ENCODE measurements around the gene FAM229A.

FAM229A gene

GRCh38 chr1:32350785-32351398 is 11.4 kb downstream of the FAM229A start:
- DNase-seq (ENCODE audit: low read depth in 3 of 3, low spot score in 1 of 3): peak in 2 of 3 donors; percentile 44 to 75

GRCh38 chr1:32349211-32349708 is 13.0 kb downstream of the FAM229A start:
- no peak for DNase-seq (ENCODE audit: low read depth in 3 of 3, low spot score in 1 of 3)

GRCh38 chr1:32346532-32347157 is 15.6 kb downstream of the FAM229A start:
- no peak for DNase-seq (ENCODE audit: low read depth in 3 of 3, low spot score in 1 of 3)

- DNase-seq (ENCODE audit: low read depth in 3 of 3, low spot score in 1 of 3): no peak
Observed at GRCh38 chr1:32345289-32345827, 16.9 kb downstream of the FAM229A start.

- no peak for DNase-seq (ENCODE audit: low read depth in 3 of 3, low spot score in 1 of 3)
Observed at GRCh38 chr1:32342704-32343103, 19.6 kb downstream of the FAM229A start.

- no peak for DNase-seq (ENCODE audit: low read depth in 3 of 3, low spot score in 1 of 3)
Observed at GRCh38 chr1:32341971-32342370, 20.3 kb downstream of the FAM229A start.

GRCh38 chr1:32341186-32341757 is 21.0 kb downstream of the FAM229A start:
- no peak for DNase-seq (ENCODE audit: low read depth in 3 of 3, low spot score in 1 of 3)

GRCh38 chr1:32339363-32339978 is 22.8 kb downstream of the FAM229A start:
- no peak for DNase-seq (ENCODE audit: low read depth in 3 of 3, low spot score in 1 of 3)

GRCh38 chr1:32338637-32339145 is 23.6 kb downstream of the FAM229A start:
- DNase-seq (ENCODE audit: low read depth in 3 of 3, low spot score in 1 of 3): no peak

- DNase-seq (ENCODE audit: low read depth in 3 of 3, low spot score in 1 of 3): no peak
Observed at GRCh38 chr1:32337855-32338636, 24.2 kb downstream of the FAM229A start.

- DNase-seq (ENCODE audit: low read depth in 3 of 3, low spot score in 1 of 3): no peak
Observed at GRCh38 chr1:32336963-32337675, 25.2 kb downstream of the FAM229A start.

- DNase-seq (ENCODE audit: low read depth in 3 of 3, low spot score in 1 of 3): no peak
Observed at GRCh38 chr1:32336591-32336932, 25.7 kb downstream of the FAM229A start.

- DNase-seq (ENCODE audit: low read depth in 3 of 3, low spot score in 1 of 3): peak; percentile 74 to 85 (median 84)
Observed at GRCh38 chr1:32335790-32336590, 26.3 kb downstream of the FAM229A start, which contains the start of gene MARCKSL1. MARCKSL1 (minus strand) TSS chr1:32336233; CDS start chr1:32336033, 200 bp downstream.

- DNase-seq (ENCODE audit: low read depth in 3 of 3, low spot score in 1 of 3): no peak
Observed at GRCh38 chr1:32335535-32335789, 26.8 kb downstream of the FAM229A start.

- DNase-seq (ENCODE audit: low read depth in 3 of 3, low spot score in 1 of 3): peak in 2 of 3 donors; percentile 55
Observed at GRCh38 chr1:32334864-32335534, 27.3 kb downstream of the FAM229A start.

GRCh38 chr1:32334274-32334861 is 27.9 kb downstream of the FAM229A start:
- DNase-seq (ENCODE audit: low read depth in 3 of 3, low spot score in 1 of 3): no peak

GRCh38 chr1:32333251-32333963 is 28.9 kb downstream of the FAM229A start:
- DNase-seq (ENCODE audit: low read depth in 3 of 3, low spot score in 1 of 3): no peak

Measured in stimulated activated CD4-positive, alpha-beta T cell treated with anti-CD3 and anti-CD28 coated beads, TNF-alpha, amount 100 ng/mL, for 1 hour (primary cell).